Measurements from ENCODE around the gene PRPS2. TPM values are rescaled to one million over a fixed set of nuclear protein-coding genes. Genes with fewer than 3 reads are reported as not detected.

Gene PRPS2
- total RNA-seq, 1 experiment from 2014 or later: 73.9 TPM

- Histone ChIP-seq H3K27me3 (ENCODE audit: low read length) (no peaks in the 10 kb centered on the region), H3K27ac (ENCODE audit: low read length) (no peak overlapping the region), H3K4me2 (ENCODE audit: low read length) (no peak overlapping the region), H3K9me2 (replicated peaks; ENCODE audit: low read length) (no peaks in the 10 kb centered on the region), H2AFZ (ENCODE audit: low read length) (no peak overlapping the region), H3K4me3 (ENCODE audit: low read length) (no peak overlapping the region), H3F3A (ENCODE audit: low read length, unreplicated experiment) (no peaks in the 10 kb centered on the region), H3K9ac (ENCODE audit: low read length) (no peak overlapping the region), H4K20me1 (ENCODE audit: low read length) (no peaks in the 10 kb centered on the region), H3K9me3 (ENCODE audit: low read length) (no peaks in the 10 kb centered on the region), H3K4me1 (ENCODE audit: insufficient read depth, low read length) (no peaks in the 10 kb centered on the region), H3K79me2 (ENCODE audit: low read length) (no peaks in the 10 kb centered on the region), H3K36me3 (ENCODE audit: low read depth, low read length) (no peaks in the 10 kb centered on the region)
- no peak for DNase-seq
- no peak for TF ChIP-seq CTCF (conservative IDR thresholded peaks at IDR 0.05; ENCODE audit: low read depth, low read length)
- ChIA-PET POLR2A (ENCODE audit: unreplicated experiment) (no interaction called here), CTCF (no interaction called here)
- no peak for ATAC-seq
- BruUV-seq (replicated peaks): no TSS peak
- intact Hi-C loops (cut with micrococcal nuclease): no loop called here
Observed at GRCh38 chrX:12865359-12865758, 74.1 kb downstream of the PRPS2 start.

- no peak within 1 kb of the TSS for H3K9ac ChIP-seq (ENCODE audit: low read length)
- H3K4me3 ChIP-seq (ENCODE audit: low read length): no peak within 1 kb of the TSS
- no peak for DNase-seq
- intact Hi-C loops (cut with micrococcal nuclease): no loop called here
- no peaks in the 10 kb centered on the region for H3K9me3 ChIP-seq (ENCODE audit: low read length)
- no peaks in the 10 kb centered on the region for H3K36me3 ChIP-seq (ENCODE audit: low read depth, low read length)
- no peaks in the 10 kb centered on the region for H4K20me1 ChIP-seq (ENCODE audit: low read length)
- no peaks in the 10 kb centered on the region for H3F3A ChIP-seq (ENCODE audit: low read length, unreplicated experiment)
- H3K4me1 ChIP-seq (ENCODE audit: insufficient read depth, low read length): no peaks in the 10 kb centered on the region
- TF ChIP-seq EZH2phosphoT487 (IDR thresholded peaks at IDR 0.05; ENCODE audit: borderline replicate concordance, low read length): no peak
- no peak for TF ChIP-seq EZH2 (IDR thresholded peaks at IDR 0.05; ENCODE audit: low read length, unreplicated experiment)
- TF ChIP-seq CTCF (conservative IDR thresholded peaks at IDR 0.05; ENCODE audit: low read depth, low read length): no peak
- H3K79me2 ChIP-seq (ENCODE audit: low read length): no peaks in the 10 kb centered on the region
- no peaks in the 10 kb centered on the region for H3K9me2 ChIP-seq (replicated peaks; ENCODE audit: low read length)
- CTCF ChIA-PET: no interaction called here
- no peak within 1 kb of the TSS for H3K4me2 ChIP-seq (ENCODE audit: low read length)
- H2AFZ ChIP-seq (ENCODE audit: low read length): no peak within 1 kb of the TSS
- ATAC-seq: no peak
- no peak within 1 kb of the TSS for H3K27ac ChIP-seq (ENCODE audit: low read length)
- H3K27me3 ChIP-seq (ENCODE audit: low read length): no peaks in the 10 kb centered on the region
- BruUV-seq (replicated peaks): no TSS peak
- POLR2A ChIA-PET (ENCODE audit: unreplicated experiment): no interaction called here
Observed at GRCh38 chrX:12866451-12867377, 75.5 kb downstream of the PRPS2 start, which contains the start of gene TLR7. Gene TLR7, plus strand, starts transcription at chrX:12867072. Its CDS starts 507 bp downstream, at chrX:12867579.

GRCh38 chrX:12867685-12868084 is 76.5 kb downstream of the PRPS2 start:
- Histone ChIP-seq H3K4me1 (ENCODE audit: insufficient read depth, low read length) (no peaks in the 10 kb centered on the region), H3K36me3 (ENCODE audit: low read depth, low read length) (no peaks in the 10 kb centered on the region), H4K20me1 (ENCODE audit: low read length) (no peaks in the 10 kb centered on the region), H3K79me2 (ENCODE audit: low read length) (no peaks in the 10 kb centered on the region), H3K9ac (ENCODE audit: low read length) (no peak overlapping the region), H3K4me3 (ENCODE audit: low read length) (no peak overlapping the region), H2AFZ (ENCODE audit: low read length) (no peak overlapping the region), H3F3A (ENCODE audit: low read length, unreplicated experiment) (no peaks in the 10 kb centered on the region), H3K27me3 (ENCODE audit: low read length) (no peaks in the 10 kb centered on the region), H3K9me2 (replicated peaks; ENCODE audit: low read length) (no peaks in the 10 kb centered on the region), H3K27ac (ENCODE audit: low read length) (no peak overlapping the region), H3K4me2 (ENCODE audit: low read length) (no peak overlapping the region), H3K9me3 (ENCODE audit: low read length) (no peaks in the 10 kb centered on the region)
- intact Hi-C loops (cut with micrococcal nuclease): no loop called here
- DNase-seq (no peak), ATAC-seq (no peak)
- BruUV-seq (replicated peaks): no TSS peak
- ChIA-PET POLR2A (ENCODE audit: unreplicated experiment) (no interaction called here), CTCF (no interaction called here)
- TF ChIP-seq EZH2phosphoT487 (IDR thresholded peaks at IDR 0.05; ENCODE audit: borderline replicate concordance, low read length) (no peak), EZH2 (IDR thresholded peaks at IDR 0.05; ENCODE audit: low read length, unreplicated experiment) (no peak), CTCF (conservative IDR thresholded peaks at IDR 0.05; ENCODE audit: low read depth, low read length) (no peak)

Measured in PC-3 (cell line).